ENCODE results near the gene LTB4R2. TPM values are rescaled to one million over a fixed set of nuclear protein-coding genes. Genes with fewer than 3 reads are reported as not detected.
A peak's percentile ranks its signal among the peaks of the same experiment; 100 is the strongest.

LTB4R2 gene
- total and polyA plus RNA-seq, 2 experiments from 2014 or later: 0.17 to 15.1 TPM

DNA sequence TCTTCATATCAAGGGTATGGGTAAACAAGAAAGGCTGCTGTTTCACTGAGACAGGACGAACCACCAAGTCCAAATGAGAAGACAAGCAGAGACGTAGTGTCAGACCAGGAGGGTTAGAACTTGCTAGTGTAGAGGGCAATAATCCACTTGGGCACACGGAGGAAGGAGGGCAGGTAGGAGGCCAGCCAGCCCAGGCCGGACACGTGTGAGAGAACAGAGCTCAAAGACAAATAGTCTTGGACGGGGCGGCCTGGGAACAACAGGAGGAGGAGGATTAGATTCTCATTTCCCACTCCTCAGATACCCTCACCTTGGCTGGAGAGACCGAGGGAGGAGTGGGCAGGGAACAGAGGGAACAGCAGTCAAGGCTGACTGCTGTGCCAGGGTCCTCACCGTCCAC is 19.2 kb upstream of the LTB4R2 start:
- H3K27me3 ChIP-seq: no peaks in the 10 kb centered on the region
- no peaks in the 10 kb centered on the region for H3K4me1 ChIP-seq (ENCODE audit: low read depth)
- no peak overlapping the region for H3K4me3 ChIP-seq
- no peaks in the 10 kb centered on the region for H3K9me3 ChIP-seq (ENCODE audit: low read depth)
- H3K36me3 ChIP-seq: peaks cover 3% of the 10 kb centered on the region
- H3K27ac ChIP-seq: no peak overlapping the region
- no peak for DNase-seq (ENCODE audit: low read depth in 1 of 2, low spot score in 1 of 2)
- TF ChIP-seq, protein P1, sequence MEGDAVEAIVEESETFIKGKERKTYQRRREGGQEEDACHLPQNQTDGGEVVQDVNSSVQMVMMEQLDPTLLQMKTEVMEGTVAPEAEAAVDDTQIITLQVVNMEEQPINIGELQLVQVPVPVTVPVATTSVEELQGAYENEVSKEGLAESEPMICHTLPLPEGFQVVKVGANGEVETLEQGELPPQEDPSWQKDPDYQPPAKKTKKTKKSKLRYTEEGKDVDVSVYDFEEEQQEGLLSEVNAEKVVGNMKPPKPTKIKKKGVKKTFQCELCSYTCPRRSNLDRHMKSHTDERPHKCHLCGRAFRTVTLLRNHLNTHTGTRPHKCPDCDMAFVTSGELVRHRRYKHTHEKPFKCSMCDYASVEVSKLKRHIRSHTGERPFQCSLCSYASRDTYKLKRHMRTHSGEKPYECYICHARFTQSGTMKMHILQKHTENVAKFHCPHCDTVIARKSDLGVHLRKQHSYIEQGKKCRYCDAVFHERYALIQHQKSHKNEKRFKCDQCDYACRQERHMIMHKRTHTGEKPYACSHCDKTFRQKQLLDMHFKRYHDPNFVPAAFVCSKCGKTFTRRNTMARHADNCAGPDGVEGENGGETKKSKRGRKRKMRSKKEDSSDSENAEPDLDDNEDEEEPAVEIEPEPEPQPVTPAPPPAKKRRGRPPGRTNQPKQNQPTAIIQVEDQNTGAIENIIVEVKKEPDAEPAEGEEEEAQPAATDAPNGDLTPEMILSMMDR (IDR thresholded peaks at IDR 0.05; ENCODE audit: low read depth, low read length): no peak

DNA sequence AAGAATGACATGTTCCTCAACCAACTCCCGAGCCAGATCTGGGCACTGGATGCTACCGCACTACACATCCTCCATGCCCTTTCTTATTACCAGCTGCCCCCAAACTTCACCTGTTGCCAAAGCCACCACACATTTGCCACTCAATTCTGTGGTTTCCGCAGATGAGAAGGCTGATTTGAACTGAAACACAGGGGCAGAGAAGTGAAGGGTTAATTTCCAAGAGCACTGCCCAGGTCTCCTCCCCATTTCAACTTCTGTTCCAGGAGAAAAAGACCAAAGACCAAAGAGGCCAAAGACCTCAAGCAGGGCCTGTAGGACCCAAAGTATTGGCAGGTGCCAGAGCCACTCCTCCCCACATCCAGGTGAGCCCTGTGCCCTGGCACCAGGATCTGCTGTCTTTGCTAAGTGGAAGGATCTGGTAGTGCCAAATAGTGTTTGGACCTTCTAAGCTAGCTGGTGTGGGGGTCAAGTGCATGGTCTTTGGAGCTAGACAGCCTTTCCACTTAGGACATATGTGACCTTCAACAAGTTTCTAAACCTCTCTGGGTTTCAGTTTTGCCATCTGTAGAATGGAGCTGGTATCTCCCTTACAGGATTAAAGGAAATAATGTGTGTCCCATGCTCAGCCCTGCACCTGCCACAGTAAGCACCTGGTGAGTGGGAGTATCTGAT is 18.4 kb upstream of the LTB4R2 start:
- Histone ChIP-seq H3K9me3 (ENCODE audit: low read depth) (no peaks in the 10 kb centered on the region), H3K36me3 (peaks cover 3% of the 10 kb centered on the region), H3K4me3 (no peak overlapping the region), H3K27ac (no peak overlapping the region), H3K4me1 (ENCODE audit: low read depth) (no peaks in the 10 kb centered on the region), H3K27me3 (no peaks in the 10 kb centered on the region)
- DNase-seq (ENCODE audit: low read depth in 1 of 2, low spot score in 1 of 2): no peak
- TF ChIP-seq, protein P1 (IDR thresholded peaks at IDR 0.05; ENCODE audit: low read depth, low read length): no peak

DNA sequence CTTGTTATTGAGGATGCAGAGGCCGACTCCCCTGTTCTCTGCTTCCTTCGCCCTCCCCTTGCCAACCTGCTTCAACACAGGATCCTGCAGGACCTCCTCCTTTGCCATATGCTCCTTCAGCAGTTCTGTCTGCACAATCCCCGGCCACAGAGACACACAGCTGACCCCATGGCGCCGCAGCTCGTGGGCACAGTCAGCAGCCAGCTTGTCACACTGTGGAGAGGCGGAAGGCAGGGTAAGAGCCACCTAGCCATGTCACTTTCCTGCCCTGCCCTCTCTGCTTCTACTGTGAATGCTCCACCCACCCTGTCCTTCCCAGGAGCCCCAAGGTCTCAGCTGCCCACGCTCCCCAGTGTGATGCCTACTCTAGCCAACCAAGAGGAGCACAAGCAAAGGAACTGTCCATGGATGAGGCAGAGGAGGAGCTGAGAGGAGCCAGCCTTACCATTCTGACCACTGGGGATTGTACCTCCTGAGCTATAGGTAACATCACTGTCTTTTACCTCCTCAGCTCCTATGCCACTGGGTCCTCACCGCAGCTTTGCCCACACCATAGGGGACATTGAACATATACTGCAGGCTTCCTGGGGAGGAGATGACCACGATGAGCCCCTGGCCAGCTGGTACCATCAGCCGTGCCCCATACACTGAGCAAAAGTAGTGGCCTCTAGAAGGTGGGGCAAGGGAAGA is 17.7 kb upstream of the LTB4R2 start:
- DNase-seq (ENCODE audit: low read depth in 1 of 2, low spot score in 1 of 2): no peak
- peaks cover 3% of the 10 kb centered on the region for H3K36me3 ChIP-seq
- TF ChIP-seq, protein P1 (IDR thresholded peaks at IDR 0.05; ENCODE audit: low read depth, low read length): no peak
- no peaks in the 10 kb centered on the region for H3K9me3 ChIP-seq (ENCODE audit: low read depth)
- H3K27ac ChIP-seq: no peak overlapping the region
- H3K4me3 ChIP-seq: no peak overlapping the region
- H3K4me1 ChIP-seq (ENCODE audit: low read depth): no peaks in the 10 kb centered on the region
- H3K27me3 ChIP-seq: no peaks in the 10 kb centered on the region

DNA sequence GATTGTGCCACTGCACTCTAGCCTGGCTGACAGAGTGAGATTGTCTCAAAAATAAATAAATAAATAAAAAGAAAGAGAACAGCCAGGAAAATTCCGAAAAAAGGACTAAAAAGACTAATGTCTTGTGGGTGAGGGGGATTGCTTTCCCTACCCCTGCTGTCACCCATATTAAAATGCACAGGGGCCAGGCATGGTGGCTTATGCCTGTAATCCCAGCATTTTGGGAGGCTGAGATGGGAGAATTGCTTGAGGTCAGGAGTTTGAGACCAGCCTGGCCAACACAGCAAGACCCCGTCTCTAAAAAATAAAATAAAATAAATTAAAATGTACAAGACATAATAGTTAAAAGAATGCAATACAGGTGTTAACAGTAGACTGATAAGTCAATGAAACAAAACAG is 16.4 kb upstream of the LTB4R2 start:
- no peaks in the 10 kb centered on the region for H3K27me3 ChIP-seq
- TF ChIP-seq, protein P1 (IDR thresholded peaks at IDR 0.05; ENCODE audit: low read depth, low read length): no peak
- H3K9me3 ChIP-seq (ENCODE audit: low read depth): no peaks in the 10 kb centered on the region
- H3K27ac ChIP-seq: no peak overlapping the region
- no peak overlapping the region for H3K4me3 ChIP-seq
- peaks cover 3% of the 10 kb centered on the region for H3K36me3 ChIP-seq
- no peak for DNase-seq (ENCODE audit: low read depth in 1 of 2, low spot score in 1 of 2)
- H3K4me1 ChIP-seq (ENCODE audit: low read depth): no peaks in the 10 kb centered on the region

DNA sequence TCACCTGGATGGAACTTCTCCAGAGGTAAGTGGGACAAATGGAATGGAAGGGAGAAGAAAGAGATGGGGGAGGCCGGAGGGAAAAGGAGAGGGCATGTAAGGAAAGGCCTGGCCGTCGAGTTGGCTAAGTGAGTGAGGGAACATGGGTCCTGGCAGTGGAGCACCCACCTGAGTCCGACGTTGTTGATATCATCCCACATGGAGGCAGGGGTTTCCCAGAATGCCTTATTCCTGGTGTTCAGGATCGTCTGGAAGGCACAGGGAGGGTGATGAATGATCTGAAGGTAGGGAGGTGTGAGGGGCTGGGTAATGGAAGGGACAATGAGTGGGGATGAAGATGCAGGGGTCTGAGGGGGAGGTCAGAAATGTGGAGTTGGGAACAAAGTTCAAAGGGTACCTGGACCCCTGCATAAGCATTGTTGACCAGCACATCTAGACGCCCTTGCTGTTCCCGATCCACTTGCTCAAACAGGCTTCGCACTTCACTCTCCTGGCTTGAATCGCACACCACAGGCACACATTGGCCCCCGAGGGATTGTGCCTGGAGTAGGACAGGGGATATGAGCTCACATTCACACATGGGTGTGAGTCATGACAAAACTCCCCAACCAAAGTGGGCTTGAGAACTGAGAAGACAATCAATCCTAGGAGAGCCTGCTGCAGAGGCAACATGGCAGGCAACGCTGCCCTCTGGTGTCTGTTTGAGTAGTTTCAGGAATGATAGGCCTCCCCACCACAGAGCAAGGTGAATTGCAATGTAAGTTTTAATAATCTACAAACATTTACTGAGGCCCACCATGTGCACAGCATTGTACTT is 13.4 kb upstream of the LTB4R2 start:
- peaks cover 7% of the 10 kb centered on the region for H3K4me1 ChIP-seq (ENCODE audit: low read depth)
- TF ChIP-seq, protein P1 (IDR thresholded peaks at IDR 0.05; ENCODE audit: low read depth, low read length): peak; percentile 80
- H3K9me3 ChIP-seq (ENCODE audit: low read depth): no peaks in the 10 kb centered on the region
- DNase-seq (ENCODE audit: low read depth in 1 of 2, low spot score in 1 of 2): peak; percentile 73 to 92
- H3K27ac ChIP-seq: no peak overlapping the region
- no peaks in the 10 kb centered on the region for H3K36me3 ChIP-seq
- H3K27me3 ChIP-seq: no peaks in the 10 kb centered on the region
- H3K4me3 ChIP-seq: no peak overlapping the region
